Measurements from ENCODE around the gene IL17RD.
"Not testable (repeated sequence)": the region's sequence is repeated elsewhere in the genome, so short reads cannot be mapped to it uniquely, and the experiment has no call there.

The IL17RD gene

GRCh38 chr3:57091521-57092273 is 73.5 kb downstream of the IL17RD start:
- no peak for DNase-seq

- DNase-seq: no peak
Observed at GRCh38 chr3:57089043-57089442, 76.1 kb downstream of the IL17RD start.

- DNase-seq: no peak
Observed at GRCh38 chr3:57088503-57088902, 76.7 kb downstream of the IL17RD start.

GRCh38 chr3:57087361-57088092 is 77.6 kb downstream of the IL17RD start:
- no peak for DNase-seq

GRCh38 chr3:57086201-57086600 is 79.0 kb downstream of the IL17RD start:
- no peak for DNase-seq

- no peak for DNase-seq
Observed at GRCh38 chr3:57085211-57085610, 79.9 kb downstream of the IL17RD start.

- DNase-seq: not testable (repeated sequence)
Observed at GRCh38 chr3:57083266-57083995, 81.7 kb downstream of the IL17RD start.

- DNase-seq: no peak
Observed at GRCh38 chr3:57082481-57082880, 82.7 kb downstream of the IL17RD start.

GRCh38 chr3:57081173-57081572 is 84.0 kb downstream of the IL17RD start:
- DNase-seq: no peak

- DNase-seq: no peak
Observed at GRCh38 chr3:57080171-57080570, 85.0 kb downstream of the IL17RD start.

- DNase-seq: no peak
Observed at GRCh38 chr3:57079474-57079831, 85.7 kb downstream of the IL17RD start.

- peak in 1 of 2 donors; percentile 17 for DNase-seq
Observed at GRCh38 chr3:57078635-57079473, 86.3 kb downstream of the IL17RD start.

GRCh38 chr3:57078344-57078634 is 86.9 kb downstream of the IL17RD start:
- DNase-seq: peak; percentile 47 to 66

- peak in 1 of 2 donors; percentile 25 for DNase-seq
Observed at GRCh38 chr3:57077630-57078343, 87.4 kb downstream of the IL17RD start.

GRCh38 chr3:57076422-57076951 is 88.7 kb downstream of the IL17RD start:
- DNase-seq: no peak

GRCh38 chr3:57074135-57074534 is 91.0 kb downstream of the IL17RD start:
- DNase-seq: no peak

GRCh38 chr3:57073628-57074027 is 91.5 kb downstream of the IL17RD start:
- DNase-seq: no peak

GRCh38 chr3:57069503-57069902 is 95.7 kb downstream of the IL17RD start:
- DNase-seq: no peak

GRCh38 chr3:57068437-57069089 is 96.6 kb downstream of the IL17RD start:
- DNase-seq: peak; percentile 84 to 96

GRCh38 chr3:57066471-57066870 is 98.7 kb downstream of the IL17RD start:
- no peak for DNase-seq

- no peak for DNase-seq
Observed at GRCh38 chr3:57065588-57065987, 99.6 kb downstream of the IL17RD start.

Measured in inflammatory macrophage treated with lipopolysaccharide for 1 hour (primary cell).